HepG2 (cell line): ENCODE data around the gene FOSB. TPM values are rescaled to one million over a fixed set of nuclear protein-coding genes. Genes with fewer than 3 reads are reported as not detected.

Experiments
- ARID2 ChIP-seq: sonication (generic); formaldehyde crosslinking; IDR thresholded peaks from 2 replicates; pipeline ENCODE4 v1.8.1; 2022; ENCODE audit warnings: mild to moderate bottlenecking, missing genetic modification reagents, borderline replicate concordance
- ETV5 ChIP-seq: IDR thresholded peaks from 2 replicates; pipeline ENCODE4 v1.6.1; 2018; ENCODE audit warnings: missing biosample characterization, missing genetic modification reagents, inconsistent platforms, borderline replicate concordance
- FOXJ3 ChIP-seq: sonication (generic); formaldehyde crosslinking; IDR thresholded peaks from 2 replicates; pipeline ENCODE4 v1.4.0; 2020; ENCODE audit warnings: missing genetic modification reagents, mild to moderate bottlenecking, borderline replicate concordance
- FOXO1 ChIP-seq: sonication (generic); formaldehyde crosslinking; IDR thresholded peaks from 2 replicates; pipeline ENCODE4 v1.4.0; 2020; ENCODE audit warnings: missing genetic modification reagents
- FOXP1 ChIP-seq, 2 experiments: fragments of 450-650 bp in 1 of 2; IDR thresholded peaks; 2 replicates each; pipeline ENCODE4 v1.6.1; 2017 to 2018; ENCODE audit warnings: antibody characterized with exemption in 1 of 2
- KAT8 ChIP-seq: IDR thresholded peaks from 2 replicates; pipeline ENCODE4 v1.6.1; 2016; ENCODE audit warnings: missing genetic modification reagents, missing compliant biosample characterization
- MIXL1 ChIP-seq: IDR thresholded peaks from 2 replicates; pipeline ENCODE4 v1.6.1; 2016
- NCOA2 ChIP-seq: sonication (generic); formaldehyde crosslinking; IDR thresholded peaks from 2 replicates; pipeline ENCODE4 v1.8.0; 2022; ENCODE audit warnings: inconsistent platforms
- ONECUT2 ChIP-seq: sonication (generic); formaldehyde crosslinking; IDR thresholded peaks from 2 replicates; pipeline ENCODE4 v1.4.0; 2020; ENCODE audit warnings: missing genetic modification reagents
- PBX3 ChIP-seq: sonication (generic); formaldehyde crosslinking; IDR thresholded peaks from 2 replicates; pipeline ENCODE4 v1.8.1; 2023; ENCODE audit warnings: missing genetic modification reagents, inconsistent platforms, borderline replicate concordance
- PLSCR1 ChIP-seq: sonication (generic); formaldehyde crosslinking; IDR thresholded peaks from 2 replicates; pipeline ENCODE4 v1.5.0; 2020; ENCODE audit warnings: missing genetic modification reagents, mild to moderate bottlenecking, borderline replicate concordance
- RBFOX2 ChIP-seq: fragments of 200-400 bp; formaldehyde crosslinking; IDR thresholded peaks from 2 replicates; pipeline ENCODE4 v1.6.1; 2017; ENCODE audit warnings: low read depth, mild to moderate bottlenecking, low read length
- REST ChIP-seq, 2 experiments: IDR thresholded peaks; 2 replicates each; pipeline ENCODE4 v1.6.1; 2011 to 2012; ENCODE audit warnings: low read length in 2 of 2, borderline replicate concordance in 1 of 2, low read depth in 1 of 2, mild to moderate bottlenecking in 1 of 2, moderate library complexity in 1 of 2
- SKI ChIP-seq: fragments of 450-650 bp; IDR thresholded peaks from one replicate; pipeline ENCODE4 v1.6.1; 2018; ENCODE audit warnings: mild to moderate bottlenecking; ENCODE audit not compliant: partially characterized antibody
- SMARCE1 ChIP-seq: fragments of 450-650 bp; IDR thresholded peaks from 2 replicates; pipeline ENCODE4 v1.6.1; 2017; ENCODE audit warnings: borderline replicate concordance
- SMC3 ChIP-seq: IDR thresholded peaks from 2 replicates; pipeline ENCODE4 v1.6.1; 2011; ENCODE audit warnings: low read length, improper control_type of control experiment
- SRSF4 ChIP-seq: fragments of 200-400 bp; formaldehyde crosslinking; IDR thresholded peaks from one replicate; pipeline ENCODE4 v1.6.1; 2018; ENCODE audit warnings: mild to moderate bottlenecking, low read depth, low read length, moderate library complexity; ENCODE audit not compliant: poor library complexity, severe bottlenecking
- STAG1 ChIP-seq: sonication (generic); formaldehyde crosslinking; IDR thresholded peaks from 2 replicates; pipeline ENCODE4 v1.4.0; 2020; ENCODE audit warnings: missing genetic modification reagents
- YY1 ChIP-seq: IDR thresholded peaks from 2 replicates; pipeline ENCODE4 v1.6.1; 2011; ENCODE audit warnings: low read length, low read depth, moderate library complexity, mild to moderate bottlenecking; ENCODE audit not compliant: insufficient read depth, insufficient replicate concordance
- ZFP41 ChIP-seq: sonication (generic); formaldehyde crosslinking; IDR thresholded peaks from 2 replicates; pipeline ENCODE4 v1.4.0; 2020; ENCODE audit warnings: mild to moderate bottlenecking, missing genetic modification reagents, borderline replicate concordance
- ZNF33A ChIP-seq: sonication (generic); formaldehyde crosslinking; IDR thresholded peaks from 2 replicates; pipeline ENCODE4 v1.5.1; 2020; ENCODE audit warnings: missing genetic modification reagents, mild to moderate bottlenecking, moderate library complexity, borderline replicate concordance
- ZNF350 ChIP-seq: sonication (generic); formaldehyde crosslinking; IDR thresholded peaks from 2 replicates; pipeline ENCODE4 v1.4.0; 2020; ENCODE audit warnings: mild to moderate bottlenecking, low read depth, missing genetic modification reagents, borderline replicate concordance
- ZNF567 ChIP-seq: sonication (generic); formaldehyde crosslinking; IDR thresholded peaks from 2 replicates; pipeline ENCODE4 v1.8.1; 2023; ENCODE audit warnings: mild to moderate bottlenecking, missing genetic modification reagents, borderline replicate concordance
- polyA plus RNA-seq, 8 experiments: library from polyadenylated mRNA; depleted of rRNA in 3 of 8; stranded (reverse) in 7 of 8; unstranded in 1 of 8; fragments of >200 nt; fragmentation: Illumina TruSeq in 4 of 8; extraction: Trizol in 4 of 8; gene quantifications; 2 replicates each; pipeline versions ENCODE4 v1.2.1 to v1.2.3, GENCODE V29; 2011 to 2016; ENCODE audit warnings: low read depth in 4 of 8, missing spikeins in 1 of 8, mixed read lengths in 1 of 8; ENCODE audit not compliant: insufficient read depth in 1 of 8
- total RNA-seq, 5 experiments: library from RNA; depleted of rRNA; stranded (reverse); fragments of >200 nt; fragmentation: Illumina TruSeq; extraction: Trizol; gene quantifications; 2 replicates each; pipeline ENCODE4 v1.2.3, GENCODE V29; 2016; ENCODE audit warnings: low read depth in 1 of 5

FOSB gene
- total and polyA plus RNA-seq, 2 of the 13 experiments (the other 11 are each of a cell fraction or from before 2014, with no cell fraction given) = 2.8 to 6.0 TPM

- no peak for TF ChIP-seq ZNF33A
- no peak for TF ChIP-seq FOXO1 (CRISPR knock-in tag)
- peak; percentile 52 for TF ChIP-seq YY1
- TF ChIP-seq STAG1 (CRISPR knock-in tag) = peak; percentile 55
- TF ChIP-seq ARID2 (CRISPR knock-in tag) = no peak
- TF ChIP-seq SMARCE1 = no peak
- TF ChIP-seq ZNF350 (CRISPR knock-in tag) = no peak
- TF ChIP-seq PLSCR1 = no peak
- no peak for TF ChIP-seq FOXP1 (IDR thresholded peaks at IDR 0.05)
- TF ChIP-seq FOXP1 (CRISPR knock-in tag; IDR thresholded peaks at IDR 0.05) = no peak
- peak; percentile 48 for TF ChIP-seq SMC3
- TF ChIP-seq ETV5 (CRISPR knock-in tag) = peak; percentile 65; the same call in 1 of the 2 replicates
- no peak for TF ChIP-seq SKI
- 0 out of 2 replicates have a peak, but pooled peaks have one; percentile 32 for TF ChIP-seq ZFP41 (CRISPR knock-in tag)
- TF ChIP-seq REST (IDR thresholded peaks at IDR 0.05; ENCODE audit: borderline replicate concordance in 1 of 2, low read depth in 1 of 2, low read length in 2 of 2) = no peak
- no peak for TF ChIP-seq RBFOX2
- TF ChIP-seq ONECUT2 (CRISPR knock-in tag) = no peak
- TF ChIP-seq KAT8 = peak; percentile 52; the same call in 1 of the 2 replicates
- TF ChIP-seq SRSF4 = no peak
- TF ChIP-seq NCOA2 (CRISPR knock-in tag) = no peak
- no peak for TF ChIP-seq FOXJ3 (CRISPR knock-in tag)
- TF ChIP-seq MIXL1 = no peak
- TF ChIP-seq ZNF567 = peak; percentile 67; the same call in 1 of the 2 replicates
- TF ChIP-seq PBX3 (CRISPR knock-in tag) = no peak
These were observed 17.7 kb downstream of the FOSB start (continued) for GRCh38 chr19:45485305-45486077.
